Mucosa of gallbladder (tissue), 1 donor: Measurements from ENCODE around the gene ACTG1. TPM values are rescaled to one million over a fixed set of nuclear protein-coding genes. Genes with fewer than 3 reads are reported as not detected.

ENCODE experiments used
- DNase-seq: peaks from one replicate; pipeline ENCODE4 v3.0.0-alpha.2; 2020; ENCODE audit warnings: low spot score
- total RNA-seq: library from RNA; stranded (reverse); gene quantifications from one replicate; pipeline ENCODE4 v1.2.1, GENCODE V29; 2021
- donor health status: DM: no; HTN: no; CAD: no.

The ACTG1 gene
- total RNA-seq, 1 donor from 2014 or later, result 2,344 TPM

DNA sequence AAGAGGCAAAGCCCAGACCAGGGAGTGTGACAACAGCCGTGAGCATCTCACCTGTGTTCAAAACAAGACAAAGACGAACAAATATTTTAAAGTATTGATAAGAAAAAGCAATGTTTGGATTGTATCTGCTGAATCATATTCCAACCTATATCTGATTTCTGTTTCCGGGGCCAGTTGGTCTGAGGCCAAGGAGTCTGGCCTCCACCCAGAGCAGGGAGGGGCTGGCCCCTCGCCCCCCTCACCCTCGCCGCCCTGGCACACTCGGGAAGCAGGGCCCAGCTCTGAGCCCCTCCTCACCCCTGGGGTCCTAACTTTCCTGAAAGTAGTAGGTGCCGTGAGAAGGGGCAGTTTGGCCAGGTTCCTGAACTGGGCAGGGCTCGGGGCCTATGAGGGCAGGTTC lies 48.0 kb downstream of the ACTG1 start:
- DNase-seq, result no peak

DNA sequence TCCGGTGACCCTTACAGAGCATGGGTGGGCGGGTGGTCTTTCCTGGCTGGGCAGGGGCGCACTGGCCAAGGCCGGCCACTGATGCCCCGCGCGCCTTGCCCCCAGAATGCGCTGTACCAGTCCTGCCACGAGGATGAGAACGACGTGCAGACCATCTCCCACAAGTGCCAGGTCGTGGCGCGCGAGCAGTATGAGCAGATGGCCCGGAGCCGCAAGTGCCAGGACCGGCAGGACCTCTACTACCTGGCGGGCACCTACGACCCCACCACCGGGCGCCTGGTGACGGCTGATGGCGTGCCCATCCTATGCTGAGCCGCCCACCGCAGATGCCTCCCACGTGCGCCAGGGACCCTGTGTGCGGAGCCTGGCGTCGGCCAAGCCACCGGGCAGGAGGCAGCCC lies 49.1 kb downstream of the ACTG1 start:
- no peak for DNase-seq

- no peak for DNase-seq
Observed at GRCh38 chr17:81462506-81463125, 50.0 kb downstream of the ACTG1 start.

- DNase-seq, result no peak
Observed at GRCh38 chr17:81461607-81462500, 50.7 kb downstream of the ACTG1 start.

GRCh38 chr17:81460856-81461460 lies 51.6 kb downstream of the ACTG1 start:
- peak; percentile 68 for DNase-seq

Other genes starting within 250 kb of the ACTG1 start
- gene SLC38A10, start 217.5 kb downstream of the ACTG1 start, total RNA-seq, result 135 TPM
- 77.4 TPM for gene BAHCC1, start 117.3 kb downstream of the ACTG1 start, total RNA-seq
- 1.4 TPM for gene FSCN2, start 15.6 kb upstream of the ACTG1 start, total RNA-seq
- gene FAAP100, start 39.6 kb upstream of the ACTG1 start, total RNA-seq, result 37.0 TPM
- 79.4 TPM for gene NPLOC4, start 124.3 kb upstream of the ACTG1 start, total RNA-seq
- 1.6 TPM for gene TSPAN10, start 124.4 kb upstream of the ACTG1 start, total RNA-seq
- gene PDE6G, start 143.7 kb upstream of the ACTG1 start, total RNA-seq, result 0.32 TPM
- gene OXLD1, start 153.8 kb upstream of the ACTG1 start, total RNA-seq, result 38.4 TPM
- 20.3 TPM for gene CCDC137, start 153.9 kb upstream of the ACTG1 start, total RNA-seq
- gene ARL16, start 171.0 kb upstream of the ACTG1 start, total RNA-seq, result 37.6 TPM
- 137 TPM for gene HGS, start 171.2 kb upstream of the ACTG1 start, total RNA-seq
- gene MRPL12, start 190.6 kb upstream of the ACTG1 start, total RNA-seq, result 48.6 TPM
- 34.1 TPM for gene SLC25A10, start 199.5 kb upstream of the ACTG1 start, total RNA-seq